GM06990 (cell line): ENCODE measurements around the gene WNT9A.

Experiments
- DNase-seq: peaks from one replicate; pipeline ENCODE4 v3.0.0-alpha.2; 2011; ENCODE audit not compliant: insufficient read length; ENCODE audit errors: extremely low read depth
- H3K27me3 ChIP-seq: replicated peaks from 2 replicates; pipeline ENCODE4 v1.6.0; 2011; ENCODE audit warnings: low read length; ENCODE audit not compliant: control insufficient read depth, insufficient read depth
- H3K36me3 ChIP-seq: 2 replicates; pipeline ENCODE4 v1.5.1; 2011; ENCODE audit warnings: low read length; ENCODE audit not compliant: control insufficient read depth, insufficient read depth
- H3K4me3 ChIP-seq: replicated peaks from 2 replicates; pipeline ENCODE4 v1.5.1; 2011; ENCODE audit warnings: low read depth, mild to moderate bottlenecking, control low read depth, low read length
- CTCF ChIP-seq: IDR thresholded peaks from 2 replicates; pipeline ENCODE4 v1.5.1; 2011; ENCODE audit warnings: low read length, control low read depth, mild to moderate bottlenecking, inconsistent platforms; ENCODE audit not compliant: insufficient read depth, poor library complexity, severe bottlenecking

The WNT9A gene

DNA sequence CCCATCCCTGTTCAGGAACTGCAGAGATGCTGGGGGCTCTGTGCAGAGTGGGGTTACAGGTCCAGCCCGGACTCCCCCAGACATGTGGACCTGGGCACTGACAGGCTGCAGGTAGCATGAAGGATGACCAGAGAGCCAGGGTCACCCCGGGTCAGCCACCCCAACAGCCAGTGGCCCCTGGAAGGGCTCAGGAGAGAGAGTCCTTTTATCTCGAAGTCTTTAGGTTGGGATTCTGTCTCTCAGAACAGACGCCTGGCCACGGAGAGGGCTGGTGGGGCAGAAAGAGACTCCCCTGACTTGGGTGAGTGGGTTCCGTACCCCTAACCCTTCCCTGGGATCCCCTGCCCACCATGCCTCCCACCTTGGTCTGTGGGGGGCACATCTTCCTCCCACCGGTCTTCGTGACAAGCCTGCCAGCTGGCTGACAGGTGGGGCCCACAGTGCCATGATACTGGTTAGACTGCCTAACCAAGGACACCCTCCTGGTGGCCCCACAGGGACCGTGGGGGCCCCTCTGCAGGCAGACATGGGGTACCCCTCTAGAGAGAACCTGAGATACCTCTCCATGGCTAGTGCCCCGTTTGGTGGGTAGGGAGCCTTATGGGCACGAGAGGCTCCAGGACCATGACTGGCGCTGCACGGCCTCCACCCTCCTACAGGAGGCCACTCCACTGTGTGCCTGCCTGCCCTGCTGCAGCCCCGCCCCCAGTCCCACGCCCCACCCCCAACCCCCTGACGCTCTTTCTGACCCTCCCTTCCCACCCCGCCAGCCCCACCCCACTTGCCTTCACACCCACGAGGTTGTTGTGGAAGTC, 24.2 kb downstream of the WNT9A start:
- H3K27me3 ChIP-seq: no peaks in the 10 kb centered on the region; the same call in 1 of the 2 replicates
- DNase-seq: no peak
- no peak for TF ChIP-seq CTCF
- H3K36me3 ChIP-seq: no peaks in the 10 kb centered on the region
- H3K4me3 ChIP-seq: no peak overlapping the region

GRCh38 chr1:227922501-227923352, 25.0 kb downstream of the WNT9A start:
- no peak for TF ChIP-seq CTCF
- Histone ChIP-seq H3K36me3 (no peaks in the 10 kb centered on the region), H3K4me3 (no peak overlapping the region), H3K27me3 (no peaks in the 10 kb centered on the region; the same call in 1 of the 2 replicates)
- DNase-seq: no peak

- no peak for TF ChIP-seq CTCF
- Histone ChIP-seq H3K36me3 (no peaks in the 10 kb centered on the region), H3K27me3 (no peaks in the 10 kb centered on the region; the same call in 1 of the 2 replicates), H3K4me3 (no peak overlapping the region)
- no peak for DNase-seq
Observed at GRCh38 chr1:227921461-227922185, 26.1 kb downstream of the WNT9A start.

GRCh38 chr1:227920896-227921295, 26.8 kb downstream of the WNT9A start:
- H3K27me3 ChIP-seq: no peaks in the 10 kb centered on the region; the same call in 1 of the 2 replicates
- no peak overlapping the region for H3K4me3 ChIP-seq
- no peak for TF ChIP-seq CTCF
- no peak for DNase-seq
- H3K36me3 ChIP-seq: no peaks in the 10 kb centered on the region

- no peak for TF ChIP-seq CTCF
- no peak for DNase-seq
- no peak overlapping the region for H3K4me3 ChIP-seq
- H3K27me3 ChIP-seq: no peaks in the 10 kb centered on the region; the same call in 1 of the 2 replicates
- H3K36me3 ChIP-seq: no peaks in the 10 kb centered on the region
Observed at GRCh38 chr1:227920426-227920825, 27.3 kb downstream of the WNT9A start.
